B cell (primary cell): ENCODE measurements around the gene SMTNL2.

Experiments used
- EZH2 ChIP-seq: IDR thresholded peaks from 2 replicates; pipeline ENCODE4 v1.6.1; 2012; ENCODE audit warnings: borderline replicate concordance, low read depth, mild to moderate bottlenecking, moderate library complexity, low read length; ENCODE audit not compliant: insufficient read depth, poor library complexity, severe bottlenecking
- TF ChIP-seq, protein P1 (sequence below): fragments of 200-600 bp; IDR thresholded peaks from one replicate; pipeline ENCODE4 v1.8.0; 2022; ENCODE audit warnings: antibody characterized with exemption, mild to moderate bottlenecking

DNA sequence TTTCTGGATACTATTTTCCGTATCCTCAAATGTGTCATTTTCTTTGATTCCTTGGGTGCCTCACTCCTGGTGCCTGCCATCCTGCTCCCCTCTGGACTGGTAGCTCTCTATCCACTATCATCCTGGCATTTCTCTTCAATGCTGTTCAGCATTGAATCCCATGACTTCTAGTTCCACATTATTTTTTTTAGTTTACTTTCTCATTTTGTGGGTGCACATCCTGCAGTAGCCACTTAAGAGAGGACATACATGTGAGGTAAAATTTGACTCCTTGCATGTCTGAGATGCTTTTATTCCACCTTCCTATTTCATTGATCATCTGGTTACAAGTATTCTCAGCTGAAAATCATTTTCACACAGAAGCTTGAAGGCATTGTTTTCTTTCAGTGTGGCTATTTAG lies 38.0 kb downstream of the SMTNL2 start:
- TF ChIP-seq, protein P1, sequence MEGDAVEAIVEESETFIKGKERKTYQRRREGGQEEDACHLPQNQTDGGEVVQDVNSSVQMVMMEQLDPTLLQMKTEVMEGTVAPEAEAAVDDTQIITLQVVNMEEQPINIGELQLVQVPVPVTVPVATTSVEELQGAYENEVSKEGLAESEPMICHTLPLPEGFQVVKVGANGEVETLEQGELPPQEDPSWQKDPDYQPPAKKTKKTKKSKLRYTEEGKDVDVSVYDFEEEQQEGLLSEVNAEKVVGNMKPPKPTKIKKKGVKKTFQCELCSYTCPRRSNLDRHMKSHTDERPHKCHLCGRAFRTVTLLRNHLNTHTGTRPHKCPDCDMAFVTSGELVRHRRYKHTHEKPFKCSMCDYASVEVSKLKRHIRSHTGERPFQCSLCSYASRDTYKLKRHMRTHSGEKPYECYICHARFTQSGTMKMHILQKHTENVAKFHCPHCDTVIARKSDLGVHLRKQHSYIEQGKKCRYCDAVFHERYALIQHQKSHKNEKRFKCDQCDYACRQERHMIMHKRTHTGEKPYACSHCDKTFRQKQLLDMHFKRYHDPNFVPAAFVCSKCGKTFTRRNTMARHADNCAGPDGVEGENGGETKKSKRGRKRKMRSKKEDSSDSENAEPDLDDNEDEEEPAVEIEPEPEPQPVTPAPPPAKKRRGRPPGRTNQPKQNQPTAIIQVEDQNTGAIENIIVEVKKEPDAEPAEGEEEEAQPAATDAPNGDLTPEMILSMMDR = no peak
- no peak for TF ChIP-seq EZH2
